ENCODE data around the gene ZNF561. TPM values are rescaled to one million over a fixed set of nuclear protein-coding genes. Genes with fewer than 3 reads are reported as not detected.

ZNF561 gene
- 10 to 100 TPM; 31.5 to 53.2 TPM for total RNA-seq
- 10 to 100 TPM; 17.0 to 21.1 TPM for polyA plus RNA-seq
- long read RNA-seq, donor 1, full-length matches to known transcripts, result 11 of 11 reads
- long read RNA-seq, donor 1, partial matches to known transcripts, result 0 of 11 reads
- long read RNA-seq, donor 1, other reads (novel, unspliced or antisense), result 0 of 11 reads
- long read RNA-seq, donor 2, full-length matches to known transcripts, result 5 of 5 reads
- long read RNA-seq, donor 2, partial matches to known transcripts, result 0 of 5 reads
- long read RNA-seq, donor 2, other reads (novel, unspliced or antisense), result 0 of 5 reads
- long read RNA-seq, donor 3, full-length matches to known transcripts, result 12 of 12 reads
- long read RNA-seq, donor 3, partial matches to known transcripts, result 0 of 12 reads
- long read RNA-seq, donor 3, other reads (novel, unspliced or antisense), result 0 of 12 reads
- long read RNA-seq, donor 4, full-length matches to known transcripts, result 5 of 5 reads
- long read RNA-seq, donor 4, partial matches to known transcripts, result 0 of 5 reads
- long read RNA-seq, donor 4, other reads (novel, unspliced or antisense), result 0 of 5 reads
- long read RNA-seq, donor 5, full-length matches to known transcripts, result 10 of 17 reads
- long read RNA-seq, donor 5, partial matches to known transcripts, result 7 of 17 reads
- long read RNA-seq, donor 5, other reads (novel, unspliced or antisense), result 0 of 17 reads

DNA sequence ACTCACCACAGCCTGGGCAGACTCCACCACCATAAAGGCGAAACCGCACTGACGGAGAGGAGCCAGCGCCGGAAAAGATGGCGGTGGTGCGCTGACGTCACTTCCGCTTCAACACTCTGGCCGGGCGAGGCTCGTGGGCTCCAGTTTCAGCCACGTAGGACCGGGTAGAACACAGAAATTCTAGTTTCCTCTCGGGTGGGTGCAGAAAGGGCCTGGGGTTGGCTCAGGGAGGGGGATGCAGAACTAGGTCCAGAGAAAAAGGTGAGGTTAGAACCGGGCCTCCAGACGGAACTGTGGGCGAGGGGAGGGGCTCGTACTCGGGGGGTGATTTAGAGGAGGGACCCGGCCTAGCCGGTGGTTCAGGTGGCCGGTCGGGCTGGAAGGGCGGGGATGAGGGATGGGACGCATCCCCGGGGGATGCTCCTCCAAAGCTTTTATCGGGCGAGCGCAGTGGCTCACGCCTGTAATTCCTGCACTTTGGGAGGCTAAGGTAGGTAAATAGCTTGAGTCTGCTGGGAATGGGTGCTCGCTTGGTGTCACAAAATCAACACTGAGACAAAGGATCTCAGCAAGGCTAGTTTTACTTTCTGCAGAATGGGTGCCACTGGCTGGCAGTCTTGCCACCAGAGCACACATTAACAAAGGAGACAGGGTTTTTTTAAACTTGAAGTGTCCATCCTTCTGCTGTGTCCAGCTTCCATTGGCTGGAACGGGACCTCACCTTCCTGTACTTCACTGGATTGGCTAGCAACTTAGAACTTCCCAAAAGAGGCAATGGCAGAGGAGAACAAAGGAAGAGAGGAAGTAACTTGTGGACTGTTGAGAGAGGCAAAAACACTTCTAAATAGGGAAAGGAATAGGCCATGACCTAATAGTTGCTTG, at the start of gene ZNF561:
Gene ZNF561, minus strand, starts transcription at position 77 of the 882 bp plus-strand sequence. CDS start 1,776 bp downstream, outside the sequence.
- 1% methylated on average over 33 of the region's 33 CpGs for WGBS, 2 donors
- Histone ChIP-seq H3K27me3 (ENCODE audit: control insufficient read depth in 3 of 3, insufficient read depth in 3 of 3, low read length in 2 of 3) (no peaks in the 10 kb centered on the region), H3K27ac (ENCODE audit: low read depth in 1 of 2, low read length in 1 of 2) (peak within 1 kb of the TSS; percentile 63 to 97), H3K36me3 (ENCODE audit: control insufficient read depth in 4 of 4, insufficient read depth in 4 of 4, low read length in 4 of 4) (peaks cover 21 to 31% (median 22%) of the 10 kb centered on the region in 4 donors), H3K4me1 (ENCODE audit: control insufficient read depth in 5 of 5, insufficient read depth in 5 of 5, low read length in 5 of 5) (peaks cover 0 to 17% (median 3%) of the 10 kb centered on the region in 5 donors), H3K4me3 (peak within 1 kb of the TSS; percentile 57), H3K9me3 (ENCODE audit: control insufficient read depth in 4 of 4, insufficient read depth in 3 of 4, low read length in 3 of 4) (peaks cover 0 to 10% (median 2%) of the 10 kb centered on the region in 4 donors), H3K9ac (ENCODE audit: insufficient read depth in 1 of 2, low read length in 2 of 2) (peak within 1 kb of the TSS; percentile 95 to 97)
- ATAC-seq (ENCODE audit: insufficient read depth, low FRiP score) (peak; percentile 84), DNase-seq (peak; percentile 90 to 95 (median 93))
- TF ChIP-seq CTCF (IDR thresholded peaks at IDR 0.05; ENCODE audit: control extremely low read depth, extremely low read depth), result no peak

- no peak for DNase-seq
- Histone ChIP-seq H3K27ac (ENCODE audit: low read depth in 1 of 2, low read length in 1 of 2) (no peak overlapping the region), H3K9me3 (ENCODE audit: control insufficient read depth in 4 of 4, insufficient read depth in 3 of 4, low read length in 3 of 4) (peaks cover 0 to 31% (median 12%) of the 10 kb centered on the region in 4 donors), H3K4me1 (ENCODE audit: control insufficient read depth in 5 of 5, insufficient read depth in 5 of 5, low read length in 5 of 5) (no peaks in the 10 kb centered on the region), H3K36me3 (ENCODE audit: control insufficient read depth in 4 of 4, insufficient read depth in 4 of 4, low read length in 4 of 4) (peaks cover 4 to 40% (median 9%) of the 10 kb centered on the region in 4 donors), H3K4me3 (no peak overlapping the region), H3K9ac (ENCODE audit: insufficient read depth in 1 of 2, low read length in 2 of 2) (no peak overlapping the region), H3K27me3 (ENCODE audit: control insufficient read depth in 3 of 3, insufficient read depth in 3 of 3, low read length in 2 of 3) (no peaks in the 10 kb centered on the region)
- 98% methylated on average over 2 of the region's 2 CpGs for WGBS, 2 donors
- ATAC-seq (ENCODE audit: insufficient read depth, low FRiP score), result no peak
- TF ChIP-seq CTCF (IDR thresholded peaks at IDR 0.05; ENCODE audit: control extremely low read depth, extremely low read depth), result no peak
These were observed 47.5 kb upstream of the ZNF561 start for GRCh38 chr19:9668544-9668943.

- WGBS, 2 donors, result 90 to 95% methylated on average over 3 of the region's 3 CpGs
- Histone ChIP-seq H3K4me3 (no peak overlapping the region), H3K27me3 (ENCODE audit: control insufficient read depth in 3 of 3, insufficient read depth in 3 of 3, low read length in 2 of 3) (no peaks in the 10 kb centered on the region), H3K4me1 (ENCODE audit: control insufficient read depth in 5 of 5, insufficient read depth in 5 of 5, low read length in 5 of 5) (no peaks in the 10 kb centered on the region), H3K27ac (ENCODE audit: low read depth in 1 of 2, low read length in 1 of 2) (no peak overlapping the region), H3K9ac (ENCODE audit: insufficient read depth in 1 of 2, low read length in 2 of 2) (no peak overlapping the region), H3K36me3 (ENCODE audit: control insufficient read depth in 4 of 4, insufficient read depth in 4 of 4, low read length in 4 of 4) (peaks cover 4 to 37% (median 9%) of the 10 kb centered on the region in 4 donors), H3K9me3 (ENCODE audit: control insufficient read depth in 4 of 4, insufficient read depth in 3 of 4, low read length in 3 of 4) (peaks cover 0 to 27% (median 11%) of the 10 kb centered on the region in 4 donors)
- no peak for ATAC-seq (ENCODE audit: insufficient read depth, low FRiP score)
- no peak for TF ChIP-seq CTCF (IDR thresholded peaks at IDR 0.05; ENCODE audit: control extremely low read depth, extremely low read depth)
- DNase-seq, result no peak
These were observed 46.9 kb upstream of the ZNF561 start for GRCh38 chr19:9667898-9668297.

All from lung (tissue), 16 donors.